Measurements from ENCODE around the gene SH3PXD2A.

The SH3PXD2A gene

GRCh38 chr10:103718247-103718620 lies 137.1 kb downstream of the SH3PXD2A start:
- Histone ChIP-seq H3K4me2 (no peak overlapping the region), H4K20me1 (ENCODE audit: insufficient read depth) (no peaks in the 10 kb centered on the region), H3K27me3 (ENCODE audit: insufficient read depth, low read depth) (no peaks in the 10 kb centered on the region), H3K4me1 (ENCODE audit: low read depth, poor library complexity, severe bottlenecking) (no peaks in the 10 kb centered on the region), H3K79me2 (ENCODE audit: insufficient read depth, low read depth) (no peaks in the 10 kb centered on the region), H3K27ac (no peak overlapping the region), H2AFZ (ENCODE audit: low read depth) (no peak overlapping the region), H3K4me3 (IDR thresholded peaks at IDR 0.05; ENCODE audit: insufficient read depth, low read depth, low read length) (no peak overlapping the region), H3K36me3 (ENCODE audit: insufficient read depth) (no peaks in the 10 kb centered on the region), H3K9ac (no peak overlapping the region)
- no peak for TF ChIP-seq CTCF (conservative IDR thresholded peaks at IDR 0.05; ENCODE audit: low read depth, low read length)

GRCh38 chr10:103717341-103718246 lies 137.8 kb downstream of the SH3PXD2A start:
- Histone ChIP-seq H3K27me3 (ENCODE audit: insufficient read depth, low read depth) (no peaks in the 10 kb centered on the region), H4K20me1 (ENCODE audit: insufficient read depth) (no peaks in the 10 kb centered on the region), H3K4me1 (ENCODE audit: low read depth, poor library complexity, severe bottlenecking) (no peaks in the 10 kb centered on the region), H2AFZ (ENCODE audit: low read depth) (no peak overlapping the region), H3K79me2 (ENCODE audit: insufficient read depth, low read depth) (no peaks in the 10 kb centered on the region), H3K27ac (no peak overlapping the region), H3K4me2 (no peak overlapping the region), H3K36me3 (ENCODE audit: insufficient read depth) (no peaks in the 10 kb centered on the region), H3K4me3 (IDR thresholded peaks at IDR 0.05; ENCODE audit: insufficient read depth, low read depth, low read length) (no peak overlapping the region), H3K9ac (no peak overlapping the region)
- TF ChIP-seq CTCF (conservative IDR thresholded peaks at IDR 0.05; ENCODE audit: low read depth, low read length): no peak

GRCh38 chr10:103716206-103717160 lies 138.9 kb downstream of the SH3PXD2A start:
- Histone ChIP-seq H2AFZ (ENCODE audit: low read depth) (no peak overlapping the region), H3K27ac (no peak overlapping the region), H3K27me3 (ENCODE audit: insufficient read depth, low read depth) (no peaks in the 10 kb centered on the region), H4K20me1 (ENCODE audit: insufficient read depth) (no peaks in the 10 kb centered on the region), H3K4me2 (no peak overlapping the region), H3K36me3 (ENCODE audit: insufficient read depth) (no peaks in the 10 kb centered on the region), H3K4me3 (IDR thresholded peaks at IDR 0.05; ENCODE audit: insufficient read depth, low read depth, low read length) (no peak overlapping the region), H3K9ac (no peak overlapping the region), H3K79me2 (ENCODE audit: insufficient read depth, low read depth) (no peaks in the 10 kb centered on the region), H3K4me1 (ENCODE audit: low read depth, poor library complexity, severe bottlenecking) (no peaks in the 10 kb centered on the region)
- TF ChIP-seq CTCF (conservative IDR thresholded peaks at IDR 0.05; ENCODE audit: low read depth, low read length): no peak

- TF ChIP-seq CTCF (conservative IDR thresholded peaks at IDR 0.05; ENCODE audit: low read depth, low read length): no peak
- Histone ChIP-seq H3K79me2 (ENCODE audit: insufficient read depth, low read depth) (no peaks in the 10 kb centered on the region), H3K4me2 (no peak overlapping the region), H3K4me1 (ENCODE audit: low read depth, poor library complexity, severe bottlenecking) (peaks cover 2% of the 10 kb centered on the region), H3K4me3 (IDR thresholded peaks at IDR 0.05; ENCODE audit: insufficient read depth, low read depth, low read length) (no peak overlapping the region), H3K27me3 (ENCODE audit: insufficient read depth, low read depth) (no peaks in the 10 kb centered on the region), H3K27ac (no peak overlapping the region), H3K9ac (no peak overlapping the region), H3K36me3 (ENCODE audit: insufficient read depth) (no peaks in the 10 kb centered on the region), H4K20me1 (ENCODE audit: insufficient read depth) (no peaks in the 10 kb centered on the region), H2AFZ (ENCODE audit: low read depth) (no peak overlapping the region)
Observed at GRCh38 chr10:103715430-103715829, 139.9 kb downstream of the SH3PXD2A start.

Data from KMS-11 (cell line).